ENCODE results near the gene NIPSNAP3A.
A peak's percentile ranks its signal among the peaks of the same experiment; 100 is the strongest.
"Not testable (repeated sequence)": the region's sequence is repeated elsewhere in the genome, so short reads cannot be mapped to it uniquely, and the experiment has no call there.

NIPSNAP3A gene

DNA sequence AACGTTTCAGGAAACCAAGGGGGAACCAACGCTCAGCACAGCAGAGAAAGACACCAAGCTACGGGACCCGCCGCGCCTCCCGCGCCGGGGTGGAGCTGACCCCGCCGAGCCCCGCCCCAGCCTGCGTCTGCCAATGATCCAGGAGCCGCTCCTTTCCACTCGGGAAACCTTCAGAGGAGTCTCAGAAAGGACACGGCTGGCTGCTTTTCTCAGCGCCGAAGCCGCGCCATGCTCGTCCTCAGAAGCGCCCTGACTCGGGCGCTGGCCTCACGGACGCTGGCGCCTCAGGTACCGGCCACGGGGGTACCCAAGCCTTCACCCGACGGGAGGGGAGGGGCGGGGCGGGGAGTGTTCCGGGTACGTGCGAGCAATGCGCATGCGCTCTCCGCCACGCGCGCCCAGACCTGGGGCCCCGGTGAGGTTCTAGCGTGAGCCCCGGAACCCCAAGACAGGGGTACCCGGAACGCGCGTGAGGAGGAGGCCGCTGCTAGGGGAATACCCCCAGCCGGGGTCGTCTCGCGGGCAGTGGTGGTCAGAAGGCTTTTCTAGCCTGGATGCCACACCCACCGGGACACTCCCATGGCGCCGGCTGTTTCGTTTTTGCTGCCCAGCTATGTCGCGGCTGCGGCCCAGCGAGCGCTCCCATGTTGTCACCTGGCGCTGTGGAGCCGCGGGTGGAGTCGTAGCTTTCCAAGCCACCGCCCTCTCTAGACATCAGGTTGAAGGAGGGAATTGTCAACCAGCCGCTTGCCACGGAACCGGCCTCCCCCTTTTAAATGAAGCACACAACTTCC, at the start of gene NIPSNAP3A:
Gene NIPSNAP3A, plus strand, starts transcription at position 119 of the 794 bp plus-strand sequence. Its CDS starts 110 bp downstream, at position 229.
- H3K9me3 ChIP-seq (ENCODE audit: control insufficient read depth in 5 of 5, low read length in 5 of 5) = no peaks in the 10 kb centered on the region
- peak within 1 kb of the TSS; percentile 80 to 97 (median 91) for H3K4me3 ChIP-seq (ENCODE audit: low read depth in 1 of 5, low read length in 5 of 5)
- H3K27me3 ChIP-seq (ENCODE audit: control insufficient read depth in 5 of 5, insufficient read depth in 4 of 5, low read length in 5 of 5) = no peaks in the 10 kb centered on the region
- H3K9ac ChIP-seq (ENCODE audit: low read length in 5 of 5) = peak within 1 kb of the TSS; percentile 89 to 97 (median 92)
- peak within 1 kb of the TSS; percentile 85 for H3K27ac ChIP-seq (ENCODE audit: low read depth, low read length)
- peaks cover 5 to 28% (median 20%) of the 10 kb centered on the region in 5 donors for H3K4me1 ChIP-seq (ENCODE audit: control insufficient read depth in 5 of 5, insufficient read depth in 5 of 5, low read length in 5 of 5)
- H3K36me3 ChIP-seq (ENCODE audit: control insufficient read depth in 5 of 5, insufficient read depth in 5 of 5, low read length in 5 of 5) = peaks cover 12 to 18% (median 15%) of the 10 kb centered on the region in 5 donors

DNA sequence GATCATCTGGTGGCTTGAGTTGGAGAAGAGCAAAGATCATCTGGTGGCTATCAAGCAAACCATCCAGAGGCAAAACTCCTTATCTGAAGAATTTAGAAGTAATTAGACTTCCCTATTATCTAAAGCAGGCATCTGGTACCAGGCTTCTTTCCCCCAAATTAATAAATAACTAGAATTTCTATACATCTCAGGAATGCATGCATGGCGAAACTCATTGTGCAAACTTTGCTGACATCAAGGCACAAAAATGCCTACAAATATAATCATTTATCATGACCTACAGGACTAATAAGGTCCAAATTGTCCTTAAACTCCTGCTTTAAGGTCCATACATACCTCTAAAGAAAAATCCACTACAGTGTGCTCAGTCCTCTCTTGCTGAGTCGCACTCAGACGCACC, 47.2 kb upstream of the NIPSNAP3A start:
- Histone ChIP-seq H3K4me1 (ENCODE audit: control insufficient read depth in 5 of 5, insufficient read depth in 5 of 5, low read length in 5 of 5) (no peaks in the 10 kb centered on the region), H3K9me3 (ENCODE audit: control insufficient read depth in 5 of 5, low read length in 5 of 5) (no peaks in the 10 kb centered on the region)

DNA sequence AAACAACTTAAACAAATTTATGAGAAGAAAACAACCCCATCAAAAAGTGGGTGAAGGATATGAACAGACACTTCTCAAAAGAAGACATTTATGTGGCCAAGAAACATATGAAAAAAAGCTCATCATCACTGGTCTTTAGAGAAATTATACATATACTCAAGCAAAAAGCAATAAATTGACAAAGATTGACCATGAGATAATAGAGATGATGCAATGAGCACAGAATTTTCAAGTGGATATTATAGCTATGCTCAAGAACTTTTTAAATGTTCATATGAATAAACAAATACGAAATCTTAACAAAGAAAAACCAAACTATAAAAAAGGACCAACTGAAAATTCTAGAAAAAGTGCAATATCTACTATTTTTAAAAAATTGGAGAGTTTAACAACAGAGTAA, 38.7 kb upstream of the NIPSNAP3A start:
- H3K36me3 ChIP-seq (ENCODE audit: control insufficient read depth in 5 of 5, insufficient read depth in 5 of 5, low read length in 5 of 5); H3K27me3 ChIP-seq (ENCODE audit: control insufficient read depth in 5 of 5, insufficient read depth in 4 of 5, low read length in 5 of 5); H3K27ac ChIP-seq (ENCODE audit: low read depth, low read length); H3K4me3 ChIP-seq (ENCODE audit: low read depth in 1 of 5, low read length in 5 of 5); H3K9ac ChIP-seq (ENCODE audit: low read length in 5 of 5); H3K4me1 ChIP-seq (ENCODE audit: control insufficient read depth in 5 of 5, insufficient read depth in 5 of 5, low read length in 5 of 5); H3K9me3 ChIP-seq (ENCODE audit: control insufficient read depth in 5 of 5, low read length in 5 of 5): not testable (repeated sequence)

More for the DNA sequence above, 47.2 kb upstream of the NIPSNAP3A start:
- H3K27me3 ChIP-seq (ENCODE audit: control insufficient read depth in 5 of 5, insufficient read depth in 4 of 5, low read length in 5 of 5) = no peaks in the 10 kb centered on the region
- H3K9ac ChIP-seq (ENCODE audit: low read length in 5 of 5) = no peak overlapping the region
- no peaks in the 10 kb centered on the region for H3K36me3 ChIP-seq (ENCODE audit: control insufficient read depth in 5 of 5, insufficient read depth in 5 of 5, low read length in 5 of 5)
- no peak overlapping the region for H3K27ac ChIP-seq (ENCODE audit: low read depth, low read length)
- no peak overlapping the region for H3K4me3 ChIP-seq (ENCODE audit: low read depth in 1 of 5, low read length in 5 of 5)

DNA sequence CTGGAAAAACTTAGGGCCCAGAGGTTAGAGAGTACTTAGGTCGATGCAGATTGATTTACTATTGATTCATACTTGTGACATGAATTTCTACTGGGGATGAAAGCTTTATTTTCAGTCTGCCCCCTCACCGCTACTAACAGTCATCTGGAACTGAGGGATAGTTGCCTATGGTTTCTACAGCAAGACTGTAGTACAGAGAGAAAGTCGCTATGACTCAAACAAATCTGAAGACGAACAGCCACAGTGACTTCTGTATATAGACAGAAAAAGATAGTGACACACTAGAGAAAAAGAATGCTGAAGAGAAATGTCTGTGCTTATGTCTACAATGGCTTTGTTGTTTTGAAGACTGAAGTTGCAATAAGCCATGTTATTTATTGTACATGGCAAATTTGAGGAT, 35.9 kb upstream of the NIPSNAP3A start:
- H3K4me3 ChIP-seq (ENCODE audit: low read depth in 1 of 5, low read length in 5 of 5) = no peak overlapping the region
- no peaks in the 10 kb centered on the region for H3K9me3 ChIP-seq (ENCODE audit: control insufficient read depth in 5 of 5, low read length in 5 of 5)
- H3K36me3 ChIP-seq (ENCODE audit: control insufficient read depth in 5 of 5, insufficient read depth in 5 of 5, low read length in 5 of 5) = no peaks in the 10 kb centered on the region
- no peaks in the 10 kb centered on the region for H3K4me1 ChIP-seq (ENCODE audit: control insufficient read depth in 5 of 5, insufficient read depth in 5 of 5, low read length in 5 of 5)
- H3K27me3 ChIP-seq (ENCODE audit: control insufficient read depth in 5 of 5, insufficient read depth in 4 of 5, low read length in 5 of 5) = no peaks in the 10 kb centered on the region
- no peak overlapping the region for H3K27ac ChIP-seq (ENCODE audit: low read depth, low read length)
- H3K9ac ChIP-seq (ENCODE audit: low read length in 5 of 5) = no peak overlapping the region

DNA sequence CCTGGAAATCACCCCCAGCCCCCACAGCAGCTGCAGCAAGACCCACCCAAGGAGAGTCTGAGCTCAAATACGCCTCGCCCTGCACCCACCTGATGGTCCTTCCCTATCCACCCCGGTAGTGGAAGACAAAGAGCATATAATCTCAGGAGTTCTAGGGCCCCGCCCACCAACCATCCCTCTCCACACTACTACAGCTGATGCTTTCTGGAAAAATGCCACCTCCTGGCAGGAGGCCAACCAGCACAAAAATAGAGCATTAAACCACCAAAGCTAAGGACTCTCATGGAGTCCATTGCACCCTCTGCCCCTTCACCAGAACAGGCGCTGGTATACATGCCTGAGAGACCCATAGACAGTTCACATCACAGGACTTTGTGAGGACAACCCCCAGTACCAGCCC, 22.5 kb upstream of the NIPSNAP3A start:
- Histone ChIP-seq H3K27ac (ENCODE audit: low read depth, low read length) (no peak overlapping the region), H3K27me3 (ENCODE audit: control insufficient read depth in 5 of 5, insufficient read depth in 4 of 5, low read length in 5 of 5) (no peaks in the 10 kb centered on the region), H3K36me3 (ENCODE audit: control insufficient read depth in 5 of 5, insufficient read depth in 5 of 5, low read length in 5 of 5) (no peaks in the 10 kb centered on the region), H3K4me1 (ENCODE audit: control insufficient read depth in 5 of 5, insufficient read depth in 5 of 5, low read length in 5 of 5) (peaks cover 0 to 4% (median 0%) of the 10 kb centered on the region in 5 donors), H3K9ac (ENCODE audit: low read length in 5 of 5) (no peak overlapping the region), H3K4me3 (ENCODE audit: low read depth in 1 of 5, low read length in 5 of 5) (no peak overlapping the region), H3K9me3 (ENCODE audit: control insufficient read depth in 5 of 5, low read length in 5 of 5) (peaks cover 0 to 3% (median 0%) of the 10 kb centered on the region in 5 donors)

DNA sequence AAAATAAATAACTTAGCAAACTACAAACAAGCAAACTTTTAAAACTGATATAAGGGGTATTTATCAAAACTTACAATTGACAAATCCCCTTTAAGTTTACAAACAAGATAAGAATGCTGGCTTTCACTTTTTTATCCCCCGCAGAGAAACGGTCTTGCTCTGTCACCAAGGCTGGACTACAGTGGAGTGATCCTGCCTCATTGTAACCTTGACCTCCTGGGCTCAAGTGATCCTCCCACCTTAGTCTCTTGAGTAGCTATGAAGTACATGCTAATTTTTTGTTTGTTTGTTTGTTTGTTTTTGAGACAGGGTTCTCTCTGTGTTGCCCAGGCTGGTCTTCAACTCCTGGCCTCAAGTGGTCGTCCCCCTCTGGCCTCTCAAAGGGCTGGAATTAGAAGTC, 9.0 kb upstream of the NIPSNAP3A start:
- H3K9ac ChIP-seq (ENCODE audit: low read length in 5 of 5) = no peak overlapping the region
- H3K4me1 ChIP-seq (ENCODE audit: control insufficient read depth in 5 of 5, insufficient read depth in 5 of 5, low read length in 5 of 5) = no peaks in the 10 kb centered on the region
- no peak overlapping the region for H3K4me3 ChIP-seq (ENCODE audit: low read depth in 1 of 5, low read length in 5 of 5)
- H3K9me3 ChIP-seq (ENCODE audit: control insufficient read depth in 5 of 5, low read length in 5 of 5) = no peaks in the 10 kb centered on the region
- H3K27me3 ChIP-seq (ENCODE audit: control insufficient read depth in 5 of 5, insufficient read depth in 4 of 5, low read length in 5 of 5) = no peaks in the 10 kb centered on the region
- no peak overlapping the region for H3K27ac ChIP-seq (ENCODE audit: low read depth, low read length)
- no peaks in the 10 kb centered on the region for H3K36me3 ChIP-seq (ENCODE audit: control insufficient read depth in 5 of 5, insufficient read depth in 5 of 5, low read length in 5 of 5)

DNA sequence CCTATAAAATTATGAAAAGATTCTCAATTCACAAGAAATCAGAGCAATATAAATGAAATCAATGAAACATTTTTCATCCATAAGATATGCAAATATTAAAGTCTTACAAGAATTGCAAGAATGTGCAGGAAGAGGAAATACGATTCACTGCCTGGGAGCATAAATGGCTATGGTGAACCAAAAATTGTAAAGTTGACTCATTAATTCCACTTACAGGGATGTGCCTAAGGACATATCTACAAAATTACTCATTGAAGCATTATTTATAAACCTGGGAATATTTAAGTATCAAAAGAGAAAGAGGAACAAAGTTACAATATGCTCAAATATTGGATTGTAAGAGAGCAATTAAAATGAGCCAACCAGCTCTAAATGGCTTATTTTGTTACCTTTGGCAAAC, 6.9 kb upstream of the NIPSNAP3A start:
- H3K9ac ChIP-seq (ENCODE audit: low read length in 5 of 5) = no peak overlapping the region
- H3K27me3 ChIP-seq (ENCODE audit: control insufficient read depth in 5 of 5, insufficient read depth in 4 of 5, low read length in 5 of 5) = no peaks in the 10 kb centered on the region
- H3K9me3 ChIP-seq (ENCODE audit: control insufficient read depth in 5 of 5, low read length in 5 of 5) = no peaks in the 10 kb centered on the region
- no peak overlapping the region for H3K4me3 ChIP-seq (ENCODE audit: low read depth in 1 of 5, low read length in 5 of 5)
- no peaks in the 10 kb centered on the region for H3K36me3 ChIP-seq (ENCODE audit: control insufficient read depth in 5 of 5, insufficient read depth in 5 of 5, low read length in 5 of 5)
- no peaks in the 10 kb centered on the region for H3K4me1 ChIP-seq (ENCODE audit: control insufficient read depth in 5 of 5, insufficient read depth in 5 of 5, low read length in 5 of 5)
- H3K27ac ChIP-seq (ENCODE audit: low read depth, low read length) = no peak overlapping the region

DNA sequence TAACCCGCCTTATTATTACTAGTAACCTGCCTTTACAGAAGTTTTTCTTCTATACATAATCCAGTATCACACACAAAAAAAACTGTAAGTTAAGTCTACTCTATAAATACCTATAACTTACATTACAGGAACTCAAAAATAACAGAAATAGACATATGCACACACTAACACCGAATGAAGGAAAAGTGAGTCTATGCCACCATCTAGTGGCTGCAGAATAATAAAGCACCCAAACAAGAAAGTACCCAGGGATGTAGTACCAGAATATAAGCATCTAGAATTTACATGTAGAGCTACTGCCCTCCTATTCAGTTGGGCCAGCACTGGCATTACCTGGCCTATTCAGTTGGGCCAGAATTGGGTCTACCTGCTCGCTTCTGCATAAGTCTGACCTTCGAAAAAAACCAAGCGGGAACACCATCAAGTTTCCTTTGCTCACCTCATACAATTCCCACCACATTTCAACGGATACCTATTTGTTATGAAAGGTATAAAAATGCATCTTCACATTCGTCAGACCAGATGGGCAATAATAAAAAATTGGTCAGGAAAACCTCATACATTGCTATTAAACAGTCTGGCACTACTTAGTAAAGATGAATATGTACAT, 4.0 kb upstream of the NIPSNAP3A start:
- H3K27me3 ChIP-seq (ENCODE audit: control insufficient read depth in 5 of 5, insufficient read depth in 4 of 5, low read length in 5 of 5) = no peaks in the 10 kb centered on the region
- no peaks in the 10 kb centered on the region for H3K9me3 ChIP-seq (ENCODE audit: control insufficient read depth in 5 of 5, low read length in 5 of 5)
- no peak overlapping the region for H3K27ac ChIP-seq (ENCODE audit: low read depth, low read length)
- H3K36me3 ChIP-seq (ENCODE audit: control insufficient read depth in 5 of 5, insufficient read depth in 5 of 5, low read length in 5 of 5) = no peaks in the 10 kb centered on the region
- no peak overlapping the region for H3K9ac ChIP-seq (ENCODE audit: low read length in 5 of 5)
- no peak overlapping the region for H3K4me3 ChIP-seq (ENCODE audit: low read depth in 1 of 5, low read length in 5 of 5)
- H3K4me1 ChIP-seq (ENCODE audit: control insufficient read depth in 5 of 5, insufficient read depth in 5 of 5, low read length in 5 of 5) = peaks cover 1 to 11% (median 11%) of the 10 kb centered on the region in 5 donors

DNA sequence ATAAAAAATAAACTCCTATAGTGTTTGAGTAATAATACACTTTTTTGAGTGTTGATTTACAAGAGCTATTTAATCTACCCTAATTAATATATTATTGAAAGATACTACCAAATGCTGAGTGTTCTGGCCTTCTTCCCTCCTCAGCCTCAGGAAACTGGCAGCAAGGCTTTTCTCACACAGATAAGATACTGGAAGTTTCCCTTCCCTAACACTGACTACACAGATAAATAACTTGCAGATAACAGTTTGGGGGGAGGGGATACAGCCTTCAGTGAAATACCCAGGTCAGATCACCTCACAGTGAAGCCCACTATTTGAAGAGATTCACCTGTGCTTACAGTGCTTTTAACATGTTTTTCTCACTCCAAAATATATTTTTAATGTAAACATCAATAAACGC, 1.6 kb upstream of the NIPSNAP3A start:
- H3K9ac ChIP-seq (ENCODE audit: low read length in 5 of 5) = no peak overlapping the region
- no peaks in the 10 kb centered on the region for H3K9me3 ChIP-seq (ENCODE audit: control insufficient read depth in 5 of 5, low read length in 5 of 5)
- no peak overlapping the region for H3K4me3 ChIP-seq (ENCODE audit: low read depth in 1 of 5, low read length in 5 of 5)
- H3K27ac ChIP-seq (ENCODE audit: low read depth, low read length) = no peak overlapping the region
- H3K36me3 ChIP-seq (ENCODE audit: control insufficient read depth in 5 of 5, insufficient read depth in 5 of 5, low read length in 5 of 5) = peaks cover 0 to 2% (median 0%) of the 10 kb centered on the region in 5 donors
- H3K4me1 ChIP-seq (ENCODE audit: control insufficient read depth in 5 of 5, insufficient read depth in 5 of 5, low read length in 5 of 5) = peaks cover 5 to 28% (median 20%) of the 10 kb centered on the region in 5 donors
- no peaks in the 10 kb centered on the region for H3K27me3 ChIP-seq (ENCODE audit: control insufficient read depth in 5 of 5, insufficient read depth in 4 of 5, low read length in 5 of 5)

DNA sequence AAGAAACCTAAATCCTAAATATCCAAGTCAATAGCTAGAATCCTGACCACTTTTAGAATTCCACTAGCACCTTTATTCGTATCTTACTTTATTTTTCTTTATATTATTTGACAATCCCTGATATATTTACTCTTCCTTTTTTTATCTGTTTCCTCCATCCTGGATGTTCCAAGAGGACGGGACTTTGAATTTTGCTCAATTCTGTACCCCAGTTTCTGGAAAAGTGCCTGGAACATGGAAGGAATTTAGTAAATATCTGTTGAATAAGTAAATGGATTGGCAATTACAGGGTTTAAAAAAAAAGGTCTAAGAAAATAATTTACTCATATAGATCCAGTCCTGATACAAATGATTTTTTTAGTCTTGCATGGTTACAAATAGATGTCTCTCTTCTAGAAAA, 1.2 kb upstream of the NIPSNAP3A start:
- peaks cover 5 to 28% (median 20%) of the 10 kb centered on the region in 5 donors for H3K4me1 ChIP-seq (ENCODE audit: control insufficient read depth in 5 of 5, insufficient read depth in 5 of 5, low read length in 5 of 5)
- no peak overlapping the region for H3K4me3 ChIP-seq (ENCODE audit: low read depth in 1 of 5, low read length in 5 of 5)
- no peaks in the 10 kb centered on the region for H3K9me3 ChIP-seq (ENCODE audit: control insufficient read depth in 5 of 5, low read length in 5 of 5)
- H3K9ac ChIP-seq (ENCODE audit: low read length in 5 of 5) = no peak overlapping the region
- no peaks in the 10 kb centered on the region for H3K27me3 ChIP-seq (ENCODE audit: control insufficient read depth in 5 of 5, insufficient read depth in 4 of 5, low read length in 5 of 5)
- H3K36me3 ChIP-seq (ENCODE audit: control insufficient read depth in 5 of 5, insufficient read depth in 5 of 5, low read length in 5 of 5) = peaks cover 0 to 6% (median 1%) of the 10 kb centered on the region in 5 donors
- H3K27ac ChIP-seq (ENCODE audit: low read depth, low read length) = no peak overlapping the region

All from subcutaneous abdominal adipose tissue (tissue), 5 donors.